ENCODE measurements around the gene C14orf180. TPM values are rescaled to one million over a fixed set of nuclear protein-coding genes. Genes with fewer than 3 reads are reported as not detected.

The C14orf180 gene
- polyA plus RNA-seq, 2 of the 4 experiments (the other 2 are of a cell fraction) = not detected

DNA sequence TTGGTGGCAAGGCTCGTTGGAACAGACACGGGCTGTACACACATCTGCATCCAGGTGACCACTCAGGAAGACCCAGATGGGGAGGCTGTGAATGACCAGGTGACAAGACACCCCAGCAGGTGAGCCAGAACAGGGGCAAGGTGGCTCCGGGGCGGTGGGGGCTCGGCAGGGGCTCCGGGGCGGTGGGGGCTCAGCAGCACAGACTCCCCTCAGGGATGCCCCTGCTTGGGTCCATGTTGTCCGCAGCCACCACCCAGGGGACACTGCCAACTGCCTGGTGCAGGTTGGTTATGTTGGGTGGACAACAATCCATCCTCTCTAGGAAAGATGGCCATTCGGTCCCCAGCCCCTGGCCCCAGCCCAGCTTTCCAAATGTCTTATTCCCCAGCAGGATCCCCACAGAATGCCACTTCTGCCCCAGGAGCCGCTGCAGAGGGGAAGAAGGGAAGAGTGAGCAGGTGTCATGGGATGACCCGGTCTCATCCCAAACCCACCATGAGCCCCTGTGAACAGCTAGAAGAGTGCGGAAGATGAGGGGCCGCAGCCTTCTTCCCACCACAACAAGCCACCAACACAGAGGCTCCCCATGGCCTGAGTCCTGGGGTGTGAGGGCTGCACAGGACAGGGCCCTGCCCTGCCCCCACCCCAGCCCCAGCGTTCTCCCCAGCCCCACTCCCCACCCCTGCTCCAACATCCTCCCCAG is 31.4 kb upstream of the C14orf180 start:
- Histone ChIP-seq H3K4me3 (no peak overlapping the region), H3K4me1 (no peaks in the 10 kb centered on the region), H3K27ac (no peak overlapping the region), H3K9me3 (no peaks in the 10 kb centered on the region), H3K4me2 (no peak overlapping the region)
- POLR2A ChIA-PET = no interaction called here
- TF ChIP-seq MAZ (IDR thresholded peaks at IDR 0.05; ENCODE audit: borderline replicate concordance, low read depth, low read length) = no peak
- TF ChIP-seq, protein P1, sequence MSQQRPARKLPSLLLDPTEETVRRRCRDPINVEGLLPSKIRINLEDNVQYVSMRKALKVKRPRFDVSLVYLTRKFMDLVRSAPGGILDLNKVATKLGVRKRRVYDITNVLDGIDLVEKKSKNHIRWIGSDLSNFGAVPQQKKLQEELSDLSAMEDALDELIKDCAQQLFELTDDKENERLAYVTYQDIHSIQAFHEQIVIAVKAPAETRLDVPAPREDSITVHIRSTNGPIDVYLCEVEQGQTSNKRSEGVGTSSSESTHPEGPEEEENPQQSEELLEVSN (IDR thresholded peaks at IDR 0.05; ENCODE audit: borderline replicate concordance, low read depth) = no peak
- no peak for TF ChIP-seq BHLHE40 (IDR thresholded peaks at IDR 0.05; ENCODE audit: low read depth, low read length)
- TF ChIP-seq RAD21 (conservative IDR thresholded peaks at IDR 0.05 in 1 of 2, IDR thresholded peaks at IDR 0.05 in 1 of 2) = no peak
- TF ChIP-seq, protein P2, sequence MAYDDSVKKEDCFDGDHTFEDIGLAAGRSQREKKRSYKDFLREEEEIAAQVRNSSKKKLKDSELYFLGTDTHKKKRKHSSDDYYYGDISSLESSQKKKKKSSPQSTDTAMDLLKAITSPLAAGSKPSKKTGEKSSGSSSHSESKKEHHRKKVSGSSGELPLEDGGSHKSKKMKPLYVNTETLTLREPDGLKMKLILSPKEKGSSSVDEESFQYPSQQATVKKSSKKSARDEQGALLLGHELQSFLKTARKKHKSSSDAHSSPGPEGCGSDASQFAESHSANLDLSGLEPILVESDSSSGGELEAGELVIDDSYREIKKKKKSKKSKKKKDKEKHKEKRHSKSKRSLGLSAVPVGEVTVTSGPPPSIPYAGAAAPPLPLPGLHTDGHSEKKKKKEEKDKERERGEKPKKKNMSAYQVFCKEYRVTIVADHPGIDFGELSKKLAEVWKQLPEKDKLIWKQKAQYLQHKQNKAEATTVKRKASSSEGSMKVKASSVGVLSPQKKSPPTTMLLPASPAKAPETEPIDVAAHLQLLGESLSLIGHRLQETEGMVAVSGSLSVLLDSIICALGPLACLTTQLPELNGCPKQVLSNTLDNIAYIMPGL (CRISPR knock-in tag; IDR thresholded peaks at IDR 0.05; ENCODE audit: borderline replicate concordance) = no peak
- no peak for TF ChIP-seq RARB (CRISPR knock-in tag; IDR thresholded peaks at IDR 0.05)
- no peak for TF ChIP-seq HDAC2 (IDR thresholded peaks at IDR 0.05)
- no peak for TF ChIP-seq ZC3H11A (IDR thresholded peaks at IDR 0.05)
- no peak for TF ChIP-seq RCOR1 (IDR thresholded peaks at IDR 0.05; ENCODE audit: low read depth, low read length)
- no peak for TF ChIP-seq MAFK (IDR thresholded peaks at IDR 0.05; ENCODE audit: partially characterized antibody)
- TF ChIP-seq, protein P3, sequence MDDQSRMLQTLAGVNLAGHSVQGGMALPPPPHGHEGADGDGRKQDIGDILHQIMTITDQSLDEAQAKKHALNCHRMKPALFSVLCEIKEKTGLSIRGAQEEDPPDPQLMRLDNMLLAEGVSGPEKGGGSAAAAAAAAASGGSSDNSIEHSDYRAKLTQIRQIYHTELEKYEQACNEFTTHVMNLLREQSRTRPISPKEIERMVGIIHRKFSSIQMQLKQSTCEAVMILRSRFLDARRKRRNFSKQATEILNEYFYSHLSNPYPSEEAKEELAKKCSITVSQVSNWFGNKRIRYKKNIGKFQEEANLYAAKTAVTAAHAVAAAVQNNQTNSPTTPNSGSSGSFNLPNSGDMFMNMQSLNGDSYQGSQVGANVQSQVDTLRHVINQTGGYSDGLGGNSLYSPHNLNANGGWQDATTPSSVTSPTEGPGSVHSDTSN (IDR thresholded peaks at IDR 0.05) = no peak
- TF ChIP-seq CHD2 (IDR thresholded peaks at IDR 0.05; ENCODE audit: low read length, partially characterized antibody) = no peak
- TF ChIP-seq JUN (IDR thresholded peaks at IDR 0.05) = no peak
- 28% methylated on average over 7 of the region's 14 CpGs for WGBS (ENCODE audit: missing lambda C conversion rate)
- ATAC-seq (no peak), FAIRE-seq (no peak), DNase-seq (ENCODE audit: low read depth in 1 of 2, low spot score in 1 of 2) (no peak)
- CTCF ChIA-PET = interaction anchor here (0.6 to 1.8 kb wide), 2 partner anchors 43 to 410 kb away, joined by 3 to 6 read pairs; no protein-coding TSS in a partner anchor

DNA sequence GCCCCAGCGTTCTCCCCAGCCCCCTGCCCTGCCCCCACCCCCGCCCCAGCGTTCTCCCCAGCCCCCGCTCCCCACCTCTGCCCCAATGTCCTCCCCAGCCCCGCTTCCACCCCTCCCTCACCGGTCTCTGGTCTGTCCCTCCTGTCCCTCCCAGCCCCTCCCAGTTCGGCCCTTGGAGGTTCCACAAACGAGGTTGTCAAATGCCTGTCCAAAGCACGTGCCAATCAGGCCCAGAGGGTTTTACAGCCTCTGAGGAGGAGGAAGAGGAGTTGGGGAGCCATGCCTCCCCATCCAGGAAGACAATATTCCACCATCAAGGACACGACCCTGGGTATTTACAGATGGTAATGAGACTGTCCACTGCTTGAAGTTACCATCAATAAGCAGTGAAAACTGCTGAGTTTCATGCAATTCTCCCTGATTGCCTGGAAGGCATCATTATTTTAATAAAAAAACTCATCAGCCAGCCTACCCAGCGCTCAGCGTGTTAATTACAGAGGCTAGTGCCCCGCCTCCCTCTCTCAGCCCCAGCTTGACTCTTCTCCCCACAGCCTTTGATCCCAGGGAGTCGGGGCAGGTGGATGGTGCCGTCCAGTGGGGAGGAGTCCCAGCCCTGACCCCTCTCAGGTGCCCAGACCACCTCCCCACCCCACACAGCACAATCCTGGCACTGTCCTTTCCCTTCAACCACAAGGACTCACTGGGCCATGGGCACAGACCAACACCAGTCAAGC is 30.6 kb upstream of the C14orf180 start:
- H3K9me3 ChIP-seq = no peaks in the 10 kb centered on the region
- CTCF ChIA-PET = interaction anchor here (3.5 kb wide), 1 partner anchor 16 kb away, joined by 20 read pairs; no protein-coding TSS in a partner anchor
- H3K4me3 ChIP-seq = no peak overlapping the region
- no peak for DNase-seq (ENCODE audit: low read depth in 1 of 2, low spot score in 1 of 2)
- no peak overlapping the region for H3K27ac ChIP-seq
- POLR2A ChIA-PET = no interaction called here
- H3K4me1 ChIP-seq = no peaks in the 10 kb centered on the region
- FAIRE-seq = no peak
- no peak overlapping the region for H3K4me2 ChIP-seq
- WGBS (ENCODE audit: missing lambda C conversion rate) = 40% methylated on average over 9 of the region's 15 CpGs
- no peak for ATAC-seq
- TF ChIP-seq CHD2 (IDR thresholded peaks at IDR 0.05; ENCODE audit: low read length, partially characterized antibody) = no peak
- TF ChIP-seq, protein P4, sequence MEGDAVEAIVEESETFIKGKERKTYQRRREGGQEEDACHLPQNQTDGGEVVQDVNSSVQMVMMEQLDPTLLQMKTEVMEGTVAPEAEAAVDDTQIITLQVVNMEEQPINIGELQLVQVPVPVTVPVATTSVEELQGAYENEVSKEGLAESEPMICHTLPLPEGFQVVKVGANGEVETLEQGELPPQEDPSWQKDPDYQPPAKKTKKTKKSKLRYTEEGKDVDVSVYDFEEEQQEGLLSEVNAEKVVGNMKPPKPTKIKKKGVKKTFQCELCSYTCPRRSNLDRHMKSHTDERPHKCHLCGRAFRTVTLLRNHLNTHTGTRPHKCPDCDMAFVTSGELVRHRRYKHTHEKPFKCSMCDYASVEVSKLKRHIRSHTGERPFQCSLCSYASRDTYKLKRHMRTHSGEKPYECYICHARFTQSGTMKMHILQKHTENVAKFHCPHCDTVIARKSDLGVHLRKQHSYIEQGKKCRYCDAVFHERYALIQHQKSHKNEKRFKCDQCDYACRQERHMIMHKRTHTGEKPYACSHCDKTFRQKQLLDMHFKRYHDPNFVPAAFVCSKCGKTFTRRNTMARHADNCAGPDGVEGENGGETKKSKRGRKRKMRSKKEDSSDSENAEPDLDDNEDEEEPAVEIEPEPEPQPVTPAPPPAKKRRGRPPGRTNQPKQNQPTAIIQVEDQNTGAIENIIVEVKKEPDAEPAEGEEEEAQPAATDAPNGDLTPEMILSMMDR (IDR thresholded peaks at IDR 0.05) = no peak
- TF ChIP-seq, protein P5, sequence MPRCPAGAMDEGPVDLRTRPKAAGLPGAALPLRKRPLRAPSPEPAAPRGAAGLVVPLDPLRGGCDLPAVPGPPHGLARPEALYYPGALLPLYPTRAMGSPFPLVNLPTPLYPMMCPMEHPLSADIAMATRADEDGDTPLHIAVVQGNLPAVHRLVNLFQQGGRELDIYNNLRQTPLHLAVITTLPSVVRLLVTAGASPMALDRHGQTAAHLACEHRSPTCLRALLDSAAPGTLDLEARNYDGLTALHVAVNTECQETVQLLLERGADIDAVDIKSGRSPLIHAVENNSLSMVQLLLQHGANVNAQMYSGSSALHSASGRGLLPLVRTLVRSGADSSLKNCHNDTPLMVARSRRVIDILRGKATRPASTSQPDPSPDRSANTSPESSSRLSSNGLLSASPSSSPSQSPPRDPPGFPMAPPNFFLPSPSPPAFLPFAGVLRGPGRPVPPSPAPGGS (IDR thresholded peaks at IDR 0.05) = no peak
- no peak for TF ChIP-seq ZNF302 (CRISPR knock-in tag; IDR thresholded peaks at IDR 0.05)
- no peak for TF ChIP-seq CBX2 (IDR thresholded peaks at IDR 0.05; ENCODE audit: borderline replicate concordance, low read depth)
- TF ChIP-seq RAD21 (conservative IDR thresholded peaks at IDR 0.05 in 1 of 2, IDR thresholded peaks at IDR 0.05 in 1 of 2) = no peak
- no peak for TF ChIP-seq TFCP2L1 (CRISPR knock-in tag; IDR thresholded peaks at IDR 0.05)
- TF ChIP-seq RNF2 (IDR thresholded peaks at IDR 0.05; ENCODE audit: borderline replicate concordance, low read depth) = no peak
- no peak for TF ChIP-seq FOXS1 (CRISPR knock-in tag; IDR thresholded peaks at IDR 0.05)
- no peak for TF ChIP-seq BHLHE40 (IDR thresholded peaks at IDR 0.05; ENCODE audit: low read depth, low read length)
- TF ChIP-seq JUN (IDR thresholded peaks at IDR 0.05) = no peak
- no peak for TF ChIP-seq HOXA7 (CRISPR knock-in tag; IDR thresholded peaks at IDR 0.05)
- no peak for TF ChIP-seq CEBPB (IDR thresholded peaks at IDR 0.05)
- TF ChIP-seq, protein P6, sequence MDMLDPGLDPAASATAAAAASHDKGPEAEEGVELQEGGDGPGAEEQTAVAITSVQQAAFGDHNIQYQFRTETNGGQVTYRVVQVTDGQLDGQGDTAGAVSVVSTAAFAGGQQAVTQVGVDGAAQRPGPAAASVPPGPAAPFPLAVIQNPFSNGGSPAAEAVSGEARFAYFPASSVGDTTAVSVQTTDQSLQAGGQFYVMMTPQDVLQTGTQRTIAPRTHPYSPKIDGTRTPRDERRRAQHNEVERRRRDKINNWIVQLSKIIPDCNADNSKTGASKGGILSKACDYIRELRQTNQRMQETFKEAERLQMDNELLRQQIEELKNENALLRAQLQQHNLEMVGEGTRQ (IDR thresholded peaks at IDR 0.05) = no peak
- TF ChIP-seq FOSB (CRISPR knock-in tag; IDR thresholded peaks at IDR 0.05) = no peak
- TF ChIP-seq RFX5 (IDR thresholded peaks at IDR 0.05) = no peak
